DMS 273 treated with DMSO at 0.1 percent for 48 hours (cell line): ENCODE measurements around the gene MSI2.

Experiments used
- DNase-seq: peaks from one replicate; lab custom pipeline; 2025; lab: John Stamatoyannopoulos, UW

The MSI2 gene

DNA sequence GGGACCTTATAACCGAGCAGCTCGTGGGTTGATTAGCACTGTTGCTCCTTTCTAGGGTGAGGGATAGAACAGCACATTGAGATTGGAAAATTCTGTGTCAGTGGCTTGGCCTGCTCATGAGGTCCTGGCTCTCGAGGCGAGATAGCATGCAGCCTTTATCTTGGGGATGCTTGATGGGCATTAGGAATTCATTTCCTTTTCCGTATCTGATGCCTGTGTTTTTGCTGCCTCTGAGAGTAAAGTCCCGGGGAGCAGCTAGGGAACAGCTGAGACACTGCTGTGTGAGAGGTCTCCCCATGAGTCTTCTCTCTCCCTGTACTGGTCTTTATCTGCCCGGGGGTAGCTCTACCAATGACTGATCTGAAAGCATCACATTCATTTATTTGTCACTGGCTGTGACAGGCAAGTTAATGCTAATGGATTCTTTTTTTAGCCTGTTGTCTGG lies 14.5 kb downstream of the MSI2 start:
- no peak for DNase-seq

DNA sequence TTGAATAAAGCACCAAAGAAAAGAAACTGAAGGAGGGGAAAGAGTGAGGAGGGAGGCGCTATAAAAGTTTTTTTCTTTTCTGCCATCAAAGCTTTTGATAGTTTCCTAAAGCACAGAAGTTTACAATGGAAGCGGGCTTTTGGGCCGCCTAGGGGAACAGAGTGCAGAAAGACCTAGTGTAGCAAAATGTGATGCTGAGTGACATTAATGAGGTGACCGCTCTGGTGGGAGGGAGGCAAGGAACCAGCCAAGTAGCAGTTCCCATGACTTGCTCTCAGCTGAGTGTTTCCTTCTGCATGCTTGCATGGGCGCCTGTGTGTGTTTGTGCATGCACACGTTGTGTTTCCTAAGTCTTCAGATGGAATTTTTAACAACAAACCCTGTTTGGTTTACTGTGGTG lies 15.5 kb downstream of the MSI2 start:
- DNase-seq: no peak

DNA sequence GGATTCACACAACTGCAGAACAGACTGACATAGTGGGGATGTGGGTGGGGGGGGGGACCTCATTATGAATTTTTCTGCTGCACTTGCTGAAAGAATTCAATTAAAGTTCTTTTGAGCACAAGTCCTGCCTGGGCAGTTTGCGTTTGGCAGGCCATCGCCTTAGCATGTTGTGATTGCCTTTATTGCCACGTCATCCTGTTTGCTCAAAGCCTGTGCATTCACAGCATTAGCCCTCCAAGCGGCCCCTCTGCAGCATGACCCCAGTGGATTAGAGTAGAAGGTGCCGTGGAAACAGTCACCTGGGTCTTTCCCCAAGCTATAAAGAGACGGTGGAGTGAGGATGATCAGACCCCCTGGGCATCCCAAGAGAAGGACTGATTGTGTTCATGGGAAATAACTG lies 17.2 kb downstream of the MSI2 start:
- DNase-seq: no peak

DNA sequence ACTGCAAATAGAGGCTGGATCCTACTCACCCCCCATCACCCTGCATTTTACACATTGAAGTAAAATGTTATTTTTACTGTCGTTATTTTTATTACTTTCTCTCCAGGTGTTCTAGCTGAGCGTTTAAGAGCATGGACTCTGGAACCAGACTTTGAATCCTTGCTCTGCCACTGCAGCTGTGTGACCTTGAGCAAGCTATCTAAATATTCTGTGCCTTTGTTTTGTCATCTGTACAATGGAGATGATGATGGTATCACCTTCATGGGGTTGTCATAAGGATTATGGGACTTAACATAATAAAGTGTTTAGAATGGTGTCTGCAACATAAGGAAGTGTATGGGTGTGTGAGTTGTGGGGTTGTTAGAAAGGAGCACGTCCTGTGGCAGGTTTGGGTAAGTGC lies 17.8 kb downstream of the MSI2 start:
- DNase-seq: no peak

DNA sequence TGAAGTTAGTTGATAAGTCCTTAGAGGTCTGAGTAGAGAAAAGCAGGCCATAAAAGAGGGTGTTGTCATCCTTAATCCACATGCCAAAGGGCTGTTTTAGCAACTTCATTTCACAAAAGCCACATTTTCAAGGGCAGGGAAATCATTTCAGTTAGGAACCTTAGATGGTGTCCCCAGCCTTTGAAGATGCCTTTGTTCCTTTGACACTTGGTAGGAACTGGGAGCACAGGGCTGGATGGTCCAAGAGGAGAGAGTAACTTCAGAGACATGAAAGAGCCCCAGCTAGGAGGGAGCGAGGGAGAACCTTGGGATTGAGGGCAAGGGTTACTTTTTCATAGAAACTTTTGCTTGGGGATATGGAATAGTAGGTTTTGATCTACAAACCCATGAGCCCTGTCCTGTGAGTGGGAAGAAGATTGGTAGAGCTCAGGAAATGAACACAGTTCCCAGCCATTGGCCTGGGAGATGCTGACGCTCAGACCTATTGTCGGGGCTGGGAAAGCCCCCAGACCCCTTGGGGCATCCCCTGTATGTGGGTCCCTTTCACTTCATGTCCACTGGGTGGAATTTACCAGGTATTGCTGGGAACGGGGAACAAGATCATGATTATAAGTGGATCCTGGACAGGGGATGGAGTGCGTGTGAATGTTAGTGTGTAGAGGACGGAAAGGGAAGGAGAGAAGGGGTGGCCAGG lies 18.9 kb downstream of the MSI2 start:
- DNase-seq: no peak

DNA sequence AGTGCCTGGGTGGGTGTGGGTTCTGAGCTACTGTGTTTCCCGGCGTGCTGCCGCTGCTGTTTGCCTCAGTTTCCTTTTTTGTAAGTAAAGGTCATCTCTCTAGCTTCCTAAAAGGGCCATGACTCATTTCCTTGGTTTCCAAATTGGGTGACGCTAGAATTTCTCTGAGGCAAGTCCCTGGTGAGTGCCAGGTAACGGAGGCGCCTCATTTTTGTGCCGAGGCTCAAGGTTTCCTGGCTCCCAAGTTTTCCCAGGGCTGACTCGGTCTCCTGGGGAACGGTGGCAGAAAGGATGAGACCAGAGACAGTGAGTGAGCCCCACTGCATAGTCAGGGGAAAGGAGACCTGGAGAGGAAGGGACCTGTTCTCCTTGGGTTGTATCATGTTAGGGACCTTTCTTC lies 20.3 kb downstream of the MSI2 start:
- DNase-seq: no peak

DNA sequence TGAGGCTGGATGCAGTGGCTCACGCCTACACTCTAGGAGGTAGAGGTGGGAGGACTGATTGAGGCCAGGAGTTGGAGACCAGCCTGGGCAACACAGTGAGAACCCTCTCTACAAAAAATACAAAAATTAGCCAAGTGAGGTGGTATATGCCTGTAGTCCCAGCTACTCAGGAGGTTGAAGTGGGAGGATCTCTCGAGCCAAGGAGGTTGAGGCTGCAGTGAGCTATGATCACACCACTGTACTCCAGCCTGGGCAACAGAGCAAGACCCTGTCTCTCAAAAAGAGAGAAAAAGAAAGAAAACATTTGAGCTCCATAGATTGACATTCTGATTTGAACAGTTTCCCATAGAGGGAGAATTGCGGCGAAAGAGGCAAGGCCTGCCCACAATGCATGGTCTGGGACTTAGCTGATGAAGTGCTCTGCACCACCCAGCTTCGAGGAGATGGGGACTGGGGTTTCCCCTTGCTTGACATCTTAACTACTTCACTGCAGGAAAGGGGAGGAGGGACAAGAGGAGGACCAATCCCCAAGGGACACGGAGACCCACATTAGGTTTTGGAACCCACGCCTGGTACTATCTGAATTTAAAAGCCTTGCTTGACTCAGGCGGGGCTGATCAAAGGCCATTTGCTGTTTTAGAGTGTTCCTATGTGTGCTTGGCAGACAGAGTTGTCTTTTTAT lies 21.7 kb downstream of the MSI2 start:
- DNase-seq: no peak

DNA sequence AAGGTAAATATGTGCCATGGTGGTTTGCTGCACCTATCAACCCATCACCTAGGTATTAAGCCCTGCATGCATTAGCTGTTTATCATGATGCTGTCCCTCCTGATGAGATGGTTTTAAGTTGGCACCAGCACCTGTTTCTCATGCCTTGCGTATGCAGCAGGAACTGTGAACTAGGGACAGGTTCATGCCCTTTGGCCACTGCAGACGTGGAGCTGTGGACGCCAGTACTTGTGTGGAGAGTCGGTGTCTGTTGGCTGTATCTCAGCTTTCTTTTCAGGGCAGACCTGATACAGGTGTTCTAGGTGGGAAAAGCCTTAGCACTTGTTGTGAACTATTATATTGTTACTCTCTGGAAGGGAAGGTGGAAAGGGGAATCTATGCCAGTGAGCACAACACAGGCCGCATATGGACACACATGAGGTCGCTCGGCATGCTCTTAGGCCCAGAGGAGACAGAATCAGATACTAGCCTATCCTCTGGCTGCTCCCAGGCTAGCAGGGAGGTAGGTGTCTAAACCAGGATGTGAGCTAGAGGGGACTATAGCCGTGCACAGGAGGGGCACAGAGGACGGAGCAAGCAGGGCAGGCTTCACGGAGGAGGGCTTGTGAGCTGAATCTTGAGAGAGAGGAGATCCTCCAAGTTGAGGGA lies 22.5 kb downstream of the MSI2 start:
- no peak for DNase-seq

DNA sequence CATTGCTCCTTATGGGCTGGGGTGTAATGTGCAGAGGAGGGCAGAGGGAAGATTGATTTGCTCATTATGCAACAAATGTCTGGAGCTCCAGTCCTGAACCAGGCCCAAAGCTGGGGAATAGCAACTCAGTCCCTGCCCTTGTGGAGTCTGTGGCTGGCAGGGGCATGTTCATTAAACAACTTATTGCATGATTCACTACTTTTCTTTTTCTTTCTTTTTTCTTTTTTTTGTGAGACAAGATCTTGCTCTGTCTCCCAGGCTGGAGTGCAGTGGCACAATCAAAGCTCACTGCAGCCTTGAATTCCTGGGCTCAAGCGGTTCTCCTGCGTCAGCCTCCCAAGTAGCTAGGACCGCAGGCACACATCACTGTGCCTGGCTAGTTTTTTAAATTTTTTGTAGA lies 23.1 kb downstream of the MSI2 start:
- DNase-seq: no peak

DNA sequence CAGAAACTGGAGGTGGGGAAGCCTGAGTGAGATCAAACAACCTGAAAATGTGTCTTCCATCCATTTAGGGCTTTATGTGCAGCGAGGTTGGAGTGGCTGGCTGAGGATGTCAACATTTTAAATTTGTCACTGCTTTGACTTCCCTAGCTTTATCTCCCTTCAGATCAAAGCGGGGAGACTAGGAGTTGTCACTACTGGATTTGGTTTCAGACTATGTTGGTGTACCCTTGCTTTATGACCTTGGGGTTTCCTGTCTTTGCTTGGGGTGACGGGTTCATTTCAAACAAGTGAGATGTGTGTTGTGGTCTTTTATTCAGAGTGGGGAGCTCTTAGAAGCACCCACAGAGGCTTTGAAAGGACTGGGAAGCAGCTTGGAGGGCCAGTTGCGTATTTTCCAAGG lies 25.6 kb downstream of the MSI2 start:
- DNase-seq: no peak

DNA sequence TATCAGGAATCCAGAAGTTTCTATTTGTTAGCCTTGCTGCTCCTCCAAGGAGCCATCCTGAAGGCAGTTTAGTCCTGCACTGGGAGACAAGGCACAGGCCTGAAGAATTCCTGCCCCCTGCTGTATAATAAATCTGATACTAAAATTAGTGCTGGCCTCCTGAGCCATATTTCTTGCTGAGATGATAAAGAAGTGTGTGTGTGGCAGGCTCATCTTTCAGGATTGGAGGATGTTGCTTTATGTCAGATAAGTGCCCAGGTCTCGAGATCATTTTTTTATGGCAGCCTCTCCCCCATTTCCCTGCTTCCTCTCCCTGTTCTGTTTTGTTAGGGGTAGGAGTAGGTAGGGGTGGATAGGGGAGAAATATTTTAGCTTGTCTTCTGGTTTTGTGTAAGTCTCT lies 26.0 kb downstream of the MSI2 start:
- DNase-seq: no peak

DNA sequence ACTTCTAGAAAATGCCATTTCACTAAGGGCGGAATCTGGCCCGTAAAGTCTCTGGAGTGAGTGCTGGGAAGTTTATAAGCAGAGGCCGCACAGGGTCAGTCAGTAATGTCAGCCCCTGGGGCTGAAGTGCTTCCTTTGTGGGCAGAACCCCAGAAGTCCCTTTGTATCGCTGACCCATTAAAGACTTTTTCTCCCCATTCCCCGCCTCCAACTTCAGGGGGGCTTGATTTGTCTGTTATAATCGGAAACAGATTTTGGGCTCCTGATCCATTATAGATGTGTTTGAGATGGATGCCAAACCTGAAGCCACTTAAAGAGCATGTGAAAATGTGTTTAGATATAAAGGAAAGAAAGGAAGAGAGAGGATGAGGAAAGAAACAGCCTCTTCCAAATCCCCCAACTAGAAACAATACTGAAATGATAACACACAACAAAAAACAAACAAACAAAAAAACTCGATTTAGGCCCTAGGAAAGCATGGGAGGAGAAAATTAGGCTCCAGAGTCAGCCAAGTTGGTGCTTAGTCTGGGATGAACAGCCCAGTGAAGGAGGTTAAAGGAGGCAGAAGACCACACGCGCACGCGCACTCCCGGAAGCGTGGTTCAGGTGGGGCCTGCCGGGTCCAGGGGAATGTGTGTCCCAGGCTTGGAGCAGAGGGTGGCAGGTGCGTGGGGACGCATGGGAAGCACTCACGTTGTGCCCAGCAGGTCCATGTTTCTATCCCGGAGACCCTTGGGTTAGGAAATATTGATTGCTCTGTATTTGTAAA lies 27.1 kb downstream of the MSI2 start:
- DNase-seq: no peak

DNA sequence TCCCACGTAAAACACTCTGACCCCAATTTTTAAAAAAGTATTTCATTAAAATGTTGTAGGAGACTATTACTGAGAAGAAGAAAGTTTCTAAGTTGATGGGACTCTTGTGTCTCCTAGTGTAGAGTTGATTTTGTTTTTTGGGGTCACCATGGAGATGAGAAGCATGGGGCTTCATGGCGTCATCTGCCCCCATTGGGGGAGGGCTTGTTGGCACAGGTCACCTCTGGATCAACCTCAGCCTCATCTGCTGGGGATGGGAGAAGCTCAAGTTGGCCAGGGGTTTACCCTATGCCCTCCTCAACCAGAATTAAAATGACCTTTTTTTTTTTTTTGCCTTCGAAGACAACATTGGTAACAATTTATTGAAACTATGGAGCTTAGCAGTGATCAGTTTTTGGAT lies 28.3 kb downstream of the MSI2 start:
- no peak for DNase-seq

DNA sequence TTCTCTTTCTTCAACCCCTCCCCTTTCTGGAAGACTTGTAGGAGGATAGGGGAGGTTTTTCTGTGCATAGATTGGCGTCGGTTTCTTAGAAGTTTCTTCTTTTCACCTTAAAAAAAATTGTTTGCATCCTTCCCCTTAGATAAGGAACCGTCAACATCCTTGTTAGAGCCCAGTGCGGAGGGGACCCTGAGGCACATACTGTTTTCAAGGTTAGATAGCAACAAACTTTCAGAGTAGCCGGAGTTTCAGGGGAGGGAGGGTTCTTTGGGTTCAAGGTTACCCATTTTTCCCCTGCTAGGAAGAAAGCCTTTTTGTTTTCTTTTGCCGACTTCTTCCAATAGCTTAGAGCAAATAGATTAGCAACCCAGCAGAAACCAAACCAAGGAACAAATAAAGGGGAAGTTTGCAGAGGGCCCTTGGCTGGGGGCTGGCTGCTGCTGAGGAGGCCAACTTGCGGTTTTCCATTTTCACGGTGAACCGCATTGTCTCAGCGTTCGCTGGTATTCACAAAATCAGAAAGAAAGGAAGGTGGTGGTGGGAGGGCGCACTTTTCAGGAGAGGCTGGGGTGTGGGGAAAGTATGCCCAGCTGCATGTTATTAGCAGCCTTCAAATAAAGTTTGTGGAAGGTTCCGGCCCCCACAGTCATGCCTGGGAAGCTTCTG lies 28.8 kb downstream of the MSI2 start:
- no peak for DNase-seq

DNA sequence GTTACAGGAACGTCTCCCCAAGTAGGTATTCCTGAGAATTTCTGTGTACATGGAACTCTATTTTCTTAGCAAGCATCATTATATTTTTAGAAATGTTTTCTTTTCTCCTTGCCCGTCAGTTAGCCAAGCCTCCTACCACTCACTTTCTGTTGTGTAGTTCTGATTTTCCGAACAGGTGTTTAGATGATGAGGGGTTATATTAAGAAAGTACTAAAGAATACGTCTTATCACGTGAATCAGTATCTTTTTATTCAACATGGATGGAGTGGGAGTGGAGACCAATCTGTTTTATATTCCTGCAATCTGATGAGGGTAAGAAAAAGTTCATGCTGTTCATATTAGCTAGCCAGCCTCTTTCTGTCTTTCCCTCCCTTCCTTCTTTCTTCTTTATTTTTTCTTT lies 29.4 kb downstream of the MSI2 start:
- DNase-seq: no peak

DNA sequence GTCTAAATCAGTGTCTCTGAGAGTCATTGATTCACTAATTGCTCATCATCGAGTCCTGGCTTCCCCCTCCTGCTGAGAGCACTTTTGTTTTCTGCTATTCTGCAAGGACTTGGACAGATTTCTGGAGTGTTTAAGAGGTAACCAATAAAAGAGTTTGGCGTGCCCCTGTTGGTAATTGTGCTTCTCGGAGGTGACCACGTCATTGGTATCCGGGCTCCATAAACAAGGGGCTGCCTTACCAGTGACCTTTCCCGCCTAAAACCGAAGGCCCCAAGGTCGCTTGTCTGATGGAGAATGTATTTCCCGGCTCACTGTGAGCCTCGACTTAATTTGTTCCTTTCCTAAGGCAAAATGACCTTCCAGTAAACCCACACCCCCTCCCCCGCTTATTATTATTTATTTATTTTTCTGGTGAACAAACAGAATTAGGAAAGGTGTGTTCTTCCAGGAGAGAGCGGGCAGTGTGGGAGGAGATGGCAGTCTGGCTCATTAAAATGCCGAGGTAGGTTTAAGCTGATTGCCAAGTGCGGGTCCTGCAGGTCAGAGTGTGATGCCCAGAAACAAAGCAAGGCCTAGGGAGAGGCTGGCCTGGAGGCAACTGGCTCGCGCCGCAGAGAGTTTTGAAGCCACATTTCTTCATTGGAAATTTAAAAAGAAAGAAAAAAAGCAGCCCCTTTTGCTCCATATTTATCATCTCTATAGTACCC lies 30.2 kb downstream of the MSI2 start:
- DNase-seq: no peak

DNA sequence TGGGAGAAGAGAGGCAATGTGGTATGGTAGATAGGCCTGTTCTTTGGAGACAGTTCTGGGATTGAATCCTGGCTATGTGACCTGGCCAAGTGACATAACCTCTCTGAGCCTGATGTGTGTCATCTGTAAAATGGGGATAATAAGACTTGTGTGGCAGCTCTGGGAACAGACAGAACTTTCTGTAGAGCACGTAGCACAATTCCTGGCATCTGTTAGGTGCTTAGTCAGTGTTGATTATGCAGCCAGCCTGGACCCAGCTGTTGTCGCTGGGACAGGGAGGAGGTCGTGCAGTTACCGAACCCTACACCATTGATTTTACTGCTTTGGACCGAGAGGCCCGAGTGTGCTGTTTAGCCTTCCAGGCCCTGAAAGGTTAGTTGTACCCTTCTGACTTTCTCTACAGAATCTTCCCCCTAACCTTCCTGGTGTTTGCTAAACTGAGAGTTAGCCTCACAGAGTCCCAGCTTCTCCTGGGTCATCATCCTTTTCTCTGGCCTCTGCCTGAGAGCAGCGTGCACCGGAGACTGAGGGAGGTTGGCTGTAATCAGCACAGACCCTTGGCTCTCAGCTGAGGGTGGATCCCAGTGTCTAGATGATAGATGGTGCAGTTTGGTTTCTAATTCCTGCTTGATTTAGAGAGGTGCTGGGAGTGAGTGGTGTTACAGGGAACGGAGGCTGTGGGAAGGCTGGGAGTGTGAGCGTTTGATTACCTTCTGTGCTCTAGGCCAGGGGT lies 31.9 kb downstream of the MSI2 start:
- DNase-seq: peak; percentile 17

DNA sequence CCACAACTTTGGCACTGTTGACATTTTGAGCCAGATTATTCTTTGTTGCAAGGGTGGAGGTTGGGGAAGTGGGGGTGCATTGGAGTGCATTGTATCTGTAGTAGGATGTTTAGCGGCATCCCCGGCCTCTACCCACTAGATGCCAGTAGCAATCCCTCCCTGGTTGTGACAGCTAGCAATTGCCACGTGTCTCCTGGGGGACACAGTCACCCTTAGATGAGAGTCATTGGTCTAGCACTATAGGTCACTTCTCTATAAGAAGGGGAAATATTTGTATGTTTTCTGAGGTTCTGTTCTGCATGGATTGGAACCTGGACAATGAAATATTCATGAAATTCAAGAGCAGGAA lies 32.4 kb downstream of the MSI2 start:
- no peak for DNase-seq

DNA sequence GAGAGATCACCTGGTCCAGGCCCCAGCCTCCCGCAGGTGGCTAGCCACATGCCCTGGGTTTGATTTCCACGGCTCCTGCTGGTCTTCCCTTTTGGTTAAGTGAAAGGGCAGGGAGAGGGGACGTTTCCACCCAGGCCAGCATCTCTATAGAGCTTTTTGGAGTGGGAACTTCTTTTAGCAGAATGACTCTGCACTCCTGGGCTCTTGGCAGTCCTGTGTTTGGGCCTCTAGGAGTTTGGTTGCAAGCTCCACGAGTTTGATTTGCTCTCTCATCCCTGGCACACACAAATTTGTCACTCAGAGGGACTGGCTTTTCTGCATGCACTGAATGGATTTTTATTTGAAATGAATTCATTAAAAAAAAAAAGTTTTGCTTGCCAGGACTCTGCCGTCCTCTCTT lies 32.8 kb downstream of the MSI2 start:
- no peak for DNase-seq

DNA sequence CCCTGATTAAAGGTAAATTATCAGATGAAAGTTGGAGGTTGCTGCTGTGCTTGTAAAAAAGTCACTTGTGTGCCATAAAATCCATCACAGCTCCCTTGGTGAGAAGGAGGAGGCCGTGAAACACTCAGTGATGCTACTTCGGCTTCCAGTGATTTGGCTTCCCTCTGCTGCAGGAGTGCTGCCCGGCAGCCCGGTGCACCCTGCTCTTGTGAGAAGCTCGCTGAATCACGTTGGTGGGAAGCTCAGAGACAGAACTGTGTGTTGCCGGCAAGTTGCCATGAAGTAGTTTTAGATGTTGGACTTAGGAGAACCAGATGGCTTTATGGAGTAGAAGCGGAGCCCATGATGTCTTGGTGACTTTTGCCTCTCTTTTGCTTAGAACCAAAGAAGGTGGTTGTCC lies 33.3 kb downstream of the MSI2 start:
- no peak for DNase-seq

DNA sequence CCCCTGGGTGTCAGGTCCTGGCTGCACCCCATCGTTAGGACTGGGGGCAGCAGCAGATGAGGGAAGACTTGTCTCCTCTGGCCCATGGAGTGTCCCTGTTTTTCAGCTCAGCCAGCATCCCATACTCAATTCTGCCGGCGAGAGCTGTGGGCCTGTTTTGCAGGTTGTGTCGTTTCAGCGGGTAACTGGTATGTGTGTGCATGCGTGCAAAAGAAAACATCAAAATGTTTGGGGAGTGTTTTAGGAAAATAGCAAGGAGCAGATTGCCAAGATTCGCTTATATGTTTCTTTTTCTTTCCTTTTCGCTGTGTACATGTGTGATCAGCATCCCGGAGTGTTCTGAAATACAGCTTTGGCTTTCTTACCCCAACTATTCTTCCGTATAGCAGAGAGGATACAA lies 34.7 kb downstream of the MSI2 start:
- DNase-seq: no peak
